Transverse colon (tissue), 3 donors: ENCODE data around the gene FAM131A.

Experiments
- POLR2A ChIP-seq: fragments of 450-650 bp; IDR thresholded peaks from one replicate; pipeline ENCODE4 v1.6.1; 2016; ENCODE audit warnings: antibody characterized with exemption, mild to moderate bottlenecking, moderate library complexity
- TF ChIP-seq, protein P1 (sequence below), 5 experiments: fragments of 200-600 bp in 3 of 5; fragments of 450-650 bp in 2 of 5; sonication (generic) in 3 of 5; IDR thresholded peaks; 1 replicate in 2 of 5; 2 replicates in 3 of 5; pipeline ENCODE4 v1.5.1; 2016 to 2017; ENCODE audit warnings: antibody characterized with exemption in 5 of 5, inconsistent platforms in 3 of 5, mild to moderate bottlenecking in 2 of 5, moderate library complexity in 1 of 5

- TF ChIP-seq, protein P1, sequence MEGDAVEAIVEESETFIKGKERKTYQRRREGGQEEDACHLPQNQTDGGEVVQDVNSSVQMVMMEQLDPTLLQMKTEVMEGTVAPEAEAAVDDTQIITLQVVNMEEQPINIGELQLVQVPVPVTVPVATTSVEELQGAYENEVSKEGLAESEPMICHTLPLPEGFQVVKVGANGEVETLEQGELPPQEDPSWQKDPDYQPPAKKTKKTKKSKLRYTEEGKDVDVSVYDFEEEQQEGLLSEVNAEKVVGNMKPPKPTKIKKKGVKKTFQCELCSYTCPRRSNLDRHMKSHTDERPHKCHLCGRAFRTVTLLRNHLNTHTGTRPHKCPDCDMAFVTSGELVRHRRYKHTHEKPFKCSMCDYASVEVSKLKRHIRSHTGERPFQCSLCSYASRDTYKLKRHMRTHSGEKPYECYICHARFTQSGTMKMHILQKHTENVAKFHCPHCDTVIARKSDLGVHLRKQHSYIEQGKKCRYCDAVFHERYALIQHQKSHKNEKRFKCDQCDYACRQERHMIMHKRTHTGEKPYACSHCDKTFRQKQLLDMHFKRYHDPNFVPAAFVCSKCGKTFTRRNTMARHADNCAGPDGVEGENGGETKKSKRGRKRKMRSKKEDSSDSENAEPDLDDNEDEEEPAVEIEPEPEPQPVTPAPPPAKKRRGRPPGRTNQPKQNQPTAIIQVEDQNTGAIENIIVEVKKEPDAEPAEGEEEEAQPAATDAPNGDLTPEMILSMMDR (IDR thresholded peaks at IDR 0.05), result no peak
- no peak for TF ChIP-seq POLR2A
Measured at GRCh38 chr3:184372296-184372821, 35.0 kb downstream of the FAM131A start.
